ENCODE measurements around the gene ISLR.

The ISLR gene

DNA sequence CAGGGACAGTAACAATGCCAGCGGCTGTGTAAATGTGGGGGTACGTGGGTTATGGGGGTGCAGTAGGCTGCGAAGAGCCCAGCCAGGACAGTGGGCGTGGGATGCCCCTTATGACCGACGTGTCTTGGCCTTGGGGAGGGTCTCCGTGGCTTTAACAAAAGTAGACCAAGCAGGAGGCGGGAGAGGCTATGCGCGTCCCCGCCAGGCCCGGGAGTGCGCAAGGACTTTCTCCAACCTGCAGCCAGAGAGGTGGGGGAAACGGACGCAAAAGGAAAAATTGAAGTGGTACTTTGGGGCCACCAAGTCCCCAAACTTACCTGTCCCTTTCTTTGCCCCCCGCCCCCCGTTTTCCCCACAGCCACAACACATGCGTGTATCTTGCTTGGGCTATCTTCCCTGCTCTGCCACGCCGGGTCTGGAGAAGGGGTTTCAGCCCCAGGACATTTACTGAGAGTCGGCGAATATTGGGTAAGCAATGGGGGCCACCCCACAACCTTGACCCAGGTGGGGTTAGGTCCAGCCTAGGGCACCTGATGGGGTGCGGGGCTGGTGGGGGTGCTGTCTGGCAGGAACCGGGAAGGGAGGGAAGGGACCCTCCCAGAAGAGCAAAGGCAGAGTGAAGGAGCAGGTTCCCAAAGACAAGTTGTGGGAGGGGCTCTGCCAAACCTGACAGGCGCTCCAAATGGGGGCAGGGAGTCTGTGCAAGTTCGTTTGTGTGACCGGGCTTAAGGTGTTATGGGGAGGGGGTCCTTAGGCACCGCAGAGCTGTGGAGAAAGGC is 42.5 kb upstream of the ISLR start:
- Histone ChIP-seq H3K27ac (ENCODE audit: low read depth in 2 of 2, low read length in 2 of 2) (no peak overlapping the region), H3K9ac (ENCODE audit: low read depth in 1 of 2, low read length in 2 of 2) (no peak overlapping the region), H3K9me3 (ENCODE audit: control insufficient read depth in 2 of 2, low read length in 2 of 2) (no peaks in the 10 kb centered on the region), H3K27me3 (ENCODE audit: control insufficient read depth in 2 of 2, insufficient read depth in 2 of 2, low read length in 2 of 2) (peaks cover 56 to 59% of the 10 kb centered on the region in 2 donors), H3K4me3 (ENCODE audit: low read length in 2 of 2) (no peak overlapping the region), H3K4me1 (ENCODE audit: control insufficient read depth in 2 of 2, insufficient read depth in 2 of 2, low read length in 2 of 2) (no peaks in the 10 kb centered on the region), H3K36me3 (ENCODE audit: control insufficient read depth in 2 of 2, insufficient read depth in 2 of 2, low read length in 2 of 2) (no peaks in the 10 kb centered on the region)

DNA sequence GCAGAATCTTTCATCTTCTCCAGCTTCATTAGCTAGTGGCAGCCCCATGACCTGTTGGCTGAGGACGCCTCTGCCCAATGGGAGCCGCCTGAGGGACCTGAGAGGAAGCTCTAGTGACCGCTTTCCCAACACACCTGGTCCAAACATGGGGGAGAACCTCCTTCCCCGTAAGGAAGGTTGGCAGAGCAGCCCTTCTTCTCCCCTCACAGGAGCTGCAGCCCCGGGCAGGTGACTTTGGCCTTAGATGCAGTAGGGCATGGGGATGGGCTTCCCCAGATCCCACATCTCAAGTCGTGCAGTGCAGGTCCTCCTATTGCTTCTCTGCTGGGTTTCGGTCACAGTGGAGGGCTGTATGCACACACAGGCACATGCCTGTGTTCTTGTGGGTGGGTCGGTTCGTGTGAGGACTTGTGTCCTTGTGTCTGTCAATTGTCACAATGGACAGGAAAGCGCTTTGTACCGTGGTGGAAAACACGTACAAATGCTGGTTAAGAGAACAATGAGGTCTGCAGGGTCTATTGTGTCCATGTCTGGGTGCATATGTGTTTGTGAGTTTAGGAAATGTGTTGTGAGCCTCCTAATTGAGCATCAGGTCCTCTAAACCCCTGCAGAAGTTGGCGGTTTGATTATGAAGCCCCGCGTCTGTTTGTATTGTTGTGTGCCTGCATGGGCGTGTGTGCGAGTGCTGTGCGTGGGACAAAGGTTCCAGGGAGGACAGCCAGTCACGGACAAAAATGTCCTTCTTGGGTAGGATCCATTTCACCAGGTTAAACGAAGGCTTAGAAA is 41.7 kb upstream of the ISLR start:
- Histone ChIP-seq H3K36me3 (ENCODE audit: control insufficient read depth in 2 of 2, insufficient read depth in 2 of 2, low read length in 2 of 2) (no peaks in the 10 kb centered on the region), H3K27me3 (ENCODE audit: control insufficient read depth in 2 of 2, insufficient read depth in 2 of 2, low read length in 2 of 2) (peaks cover 59 to 62% of the 10 kb centered on the region in 2 donors), H3K9me3 (ENCODE audit: control insufficient read depth in 2 of 2, low read length in 2 of 2) (no peaks in the 10 kb centered on the region), H3K9ac (ENCODE audit: low read depth in 1 of 2, low read length in 2 of 2) (no peak overlapping the region), H3K4me3 (ENCODE audit: low read length in 2 of 2) (no peak overlapping the region), H3K27ac (ENCODE audit: low read depth in 2 of 2, low read length in 2 of 2) (no peak overlapping the region), H3K4me1 (ENCODE audit: control insufficient read depth in 2 of 2, insufficient read depth in 2 of 2, low read length in 2 of 2) (peaks cover 1 to 3% of the 10 kb centered on the region in 2 donors)

DNA sequence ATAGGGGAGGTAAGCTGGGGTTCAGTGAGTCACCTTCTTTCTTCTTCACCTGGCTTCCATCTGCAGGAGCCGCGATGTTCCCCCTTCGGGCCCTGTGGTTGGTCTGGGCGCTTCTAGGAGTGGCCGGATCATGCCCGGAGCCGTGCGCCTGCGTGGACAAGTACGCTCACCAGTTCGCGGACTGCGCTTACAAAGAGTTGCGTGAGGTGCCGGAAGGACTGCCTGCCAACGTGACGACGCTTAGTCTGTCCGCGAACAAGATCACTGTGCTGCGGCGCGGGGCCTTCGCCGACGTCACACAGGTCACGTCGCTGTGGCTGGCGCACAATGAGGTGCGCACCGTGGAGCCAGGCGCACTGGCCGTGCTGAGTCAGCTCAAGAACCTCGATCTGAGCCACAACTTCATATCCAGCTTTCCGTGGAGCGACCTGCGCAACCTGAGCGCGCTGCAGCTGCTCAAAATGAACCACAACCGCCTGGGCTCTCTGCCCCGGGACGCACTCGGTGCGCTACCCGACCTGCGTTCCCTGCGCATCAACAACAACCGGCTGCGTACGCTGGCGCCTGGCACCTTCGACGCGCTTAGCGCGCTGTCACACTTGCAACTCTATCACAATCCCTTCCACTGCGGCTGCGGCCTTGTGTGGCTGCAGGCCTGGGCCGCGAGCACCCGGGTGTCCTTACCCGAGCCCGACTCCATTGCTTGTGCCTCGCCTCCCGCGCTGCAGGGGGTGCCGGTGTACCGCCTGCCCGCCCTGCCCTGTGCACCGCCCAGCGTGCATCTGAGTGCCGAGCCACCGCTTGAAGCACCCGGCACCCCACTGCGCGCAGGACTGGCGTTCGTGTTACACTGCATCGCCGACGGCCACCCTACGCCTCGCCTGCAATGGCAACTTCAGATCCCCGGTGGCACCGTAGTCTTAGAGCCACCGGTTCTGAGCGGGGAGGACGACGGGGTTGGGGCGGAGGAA is 40.5 kb upstream of the ISLR start:
- H3K4me3 ChIP-seq (ENCODE audit: low read length in 2 of 2) = no peak overlapping the region
- H3K36me3 ChIP-seq (ENCODE audit: control insufficient read depth in 2 of 2, insufficient read depth in 2 of 2, low read length in 2 of 2) = no peaks in the 10 kb centered on the region
- no peak overlapping the region for H3K27ac ChIP-seq (ENCODE audit: low read depth in 2 of 2, low read length in 2 of 2)
- peaks cover 4% of the 10 kb centered on the region in 2 donors for H3K4me1 ChIP-seq (ENCODE audit: control insufficient read depth in 2 of 2, insufficient read depth in 2 of 2, low read length in 2 of 2)
- H3K27me3 ChIP-seq (ENCODE audit: control insufficient read depth in 2 of 2, insufficient read depth in 2 of 2, low read length in 2 of 2) = peaks cover 65 to 71% of the 10 kb centered on the region in 2 donors
- H3K9ac ChIP-seq (ENCODE audit: low read depth in 1 of 2, low read length in 2 of 2) = no peak overlapping the region
- H3K9me3 ChIP-seq (ENCODE audit: control insufficient read depth in 2 of 2, low read length in 2 of 2) = no peaks in the 10 kb centered on the region

DNA sequence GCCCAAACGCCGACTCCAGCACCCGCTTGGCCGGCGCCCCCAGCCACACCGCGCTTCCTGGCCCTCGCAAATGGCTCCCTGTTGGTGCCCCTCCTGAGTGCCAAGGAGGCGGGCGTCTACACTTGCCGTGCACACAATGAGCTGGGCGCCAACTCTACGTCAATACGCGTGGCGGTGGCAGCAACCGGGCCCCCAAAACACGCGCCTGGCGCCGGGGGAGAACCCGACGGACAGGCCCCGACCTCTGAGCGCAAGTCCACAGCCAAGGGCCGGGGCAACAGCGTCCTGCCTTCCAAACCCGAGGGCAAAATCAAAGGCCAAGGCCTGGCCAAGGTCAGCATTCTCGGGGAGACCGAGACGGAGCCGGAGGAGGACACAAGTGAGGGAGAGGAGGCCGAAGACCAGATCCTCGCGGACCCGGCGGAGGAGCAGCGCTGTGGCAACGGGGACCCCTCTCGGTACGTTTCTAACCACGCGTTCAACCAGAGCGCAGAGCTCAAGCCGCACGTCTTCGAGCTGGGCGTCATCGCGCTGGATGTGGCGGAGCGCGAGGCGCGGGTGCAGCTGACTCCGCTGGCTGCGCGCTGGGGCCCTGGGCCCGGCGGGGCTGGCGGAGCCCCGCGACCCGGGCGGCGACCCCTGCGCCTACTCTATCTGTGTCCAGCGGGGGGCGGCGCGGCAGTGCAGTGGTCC is 39.7 kb upstream of the ISLR start:
- H3K27ac ChIP-seq (ENCODE audit: low read depth in 2 of 2, low read length in 2 of 2) = no peak overlapping the region
- H3K9ac ChIP-seq (ENCODE audit: low read depth in 1 of 2, low read length in 2 of 2) = no peak overlapping the region
- H3K27me3 ChIP-seq (ENCODE audit: control insufficient read depth in 2 of 2, insufficient read depth in 2 of 2, low read length in 2 of 2) = peaks cover 60 to 72% of the 10 kb centered on the region in 2 donors
- H3K4me3 ChIP-seq (ENCODE audit: low read length in 2 of 2) = no peak overlapping the region
- no peaks in the 10 kb centered on the region for H3K9me3 ChIP-seq (ENCODE audit: control insufficient read depth in 2 of 2, low read length in 2 of 2)
- H3K36me3 ChIP-seq (ENCODE audit: control insufficient read depth in 2 of 2, insufficient read depth in 2 of 2, low read length in 2 of 2) = no peaks in the 10 kb centered on the region
- peaks cover 4% of the 10 kb centered on the region in 2 donors for H3K4me1 ChIP-seq (ENCODE audit: control insufficient read depth in 2 of 2, insufficient read depth in 2 of 2, low read length in 2 of 2)

DNA sequence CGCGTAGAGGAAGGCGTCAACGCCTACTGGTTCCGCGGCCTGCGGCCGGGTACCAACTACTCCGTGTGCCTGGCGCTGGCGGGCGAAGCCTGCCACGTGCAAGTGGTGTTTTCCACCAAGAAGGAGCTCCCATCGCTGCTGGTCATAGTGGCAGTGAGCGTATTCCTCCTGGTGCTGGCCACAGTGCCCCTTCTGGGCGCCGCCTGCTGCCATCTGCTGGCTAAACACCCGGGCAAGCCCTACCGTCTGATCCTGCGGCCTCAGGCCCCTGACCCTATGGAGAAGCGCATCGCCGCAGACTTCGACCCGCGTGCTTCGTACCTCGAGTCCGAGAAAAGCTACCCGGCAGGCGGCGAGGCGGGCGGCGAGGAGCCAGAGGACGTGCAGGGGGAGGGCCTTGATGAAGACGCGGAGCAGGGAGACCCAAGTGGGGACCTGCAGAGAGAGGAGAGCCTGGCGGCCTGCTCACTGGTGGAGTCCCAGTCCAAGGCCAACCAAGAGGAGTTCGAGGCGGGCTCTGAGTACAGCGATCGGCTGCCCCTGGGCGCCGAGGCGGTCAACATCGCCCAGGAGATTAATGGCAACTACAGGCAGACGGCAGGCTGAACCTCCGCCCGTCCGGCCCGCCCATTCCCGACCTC is 39.0 kb upstream of the ISLR start:
- no peaks in the 10 kb centered on the region for H3K9me3 ChIP-seq (ENCODE audit: control insufficient read depth in 2 of 2, low read length in 2 of 2)
- no peaks in the 10 kb centered on the region for H3K36me3 ChIP-seq (ENCODE audit: control insufficient read depth in 2 of 2, insufficient read depth in 2 of 2, low read length in 2 of 2)
- peaks cover 59 to 68% of the 10 kb centered on the region in 2 donors for H3K27me3 ChIP-seq (ENCODE audit: control insufficient read depth in 2 of 2, insufficient read depth in 2 of 2, low read length in 2 of 2)
- H3K4me3 ChIP-seq (ENCODE audit: low read length in 2 of 2) = no peak overlapping the region
- H3K9ac ChIP-seq (ENCODE audit: low read depth in 1 of 2, low read length in 2 of 2) = no peak overlapping the region
- no peak overlapping the region for H3K27ac ChIP-seq (ENCODE audit: low read depth in 2 of 2, low read length in 2 of 2)
- peaks cover 4% of the 10 kb centered on the region in 2 donors for H3K4me1 ChIP-seq (ENCODE audit: control insufficient read depth in 2 of 2, insufficient read depth in 2 of 2, low read length in 2 of 2)

DNA sequence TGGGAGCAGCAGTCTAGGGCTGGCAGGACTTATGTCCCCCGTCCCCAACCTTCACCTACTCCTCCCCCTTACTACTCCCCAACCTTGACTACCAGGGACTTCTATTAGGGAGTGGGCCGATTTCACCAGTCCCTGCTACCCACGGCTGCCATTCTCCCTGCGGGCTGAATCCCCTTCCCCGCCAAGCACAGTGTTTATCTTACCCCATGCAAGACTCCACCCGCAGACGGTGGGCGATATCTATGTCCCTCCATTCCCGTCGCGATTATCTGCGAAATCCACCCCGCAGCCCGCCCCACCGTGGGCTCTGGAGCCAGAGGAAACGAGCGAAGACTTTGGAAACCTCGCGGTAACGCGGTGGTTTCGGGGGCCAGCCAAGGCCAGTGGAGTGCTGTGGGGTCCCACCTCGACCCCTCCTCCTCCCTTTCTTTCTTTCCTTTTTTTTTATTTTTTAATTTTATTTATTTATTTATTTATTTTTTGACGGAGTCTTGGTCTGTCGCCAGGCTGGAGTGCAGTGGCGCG is 38.4 kb upstream of the ISLR start:
- no peak overlapping the region for H3K27ac ChIP-seq (ENCODE audit: low read depth in 2 of 2, low read length in 2 of 2)
- H3K4me1 ChIP-seq (ENCODE audit: control insufficient read depth in 2 of 2, insufficient read depth in 2 of 2, low read length in 2 of 2) = peaks cover 4% of the 10 kb centered on the region in 2 donors
- H3K36me3 ChIP-seq (ENCODE audit: control insufficient read depth in 2 of 2, insufficient read depth in 2 of 2, low read length in 2 of 2) = no peaks in the 10 kb centered on the region
- no peak overlapping the region for H3K9ac ChIP-seq (ENCODE audit: low read depth in 1 of 2, low read length in 2 of 2)
- H3K27me3 ChIP-seq (ENCODE audit: control insufficient read depth in 2 of 2, insufficient read depth in 2 of 2, low read length in 2 of 2) = peaks cover 55 to 63% of the 10 kb centered on the region in 2 donors
- H3K9me3 ChIP-seq (ENCODE audit: control insufficient read depth in 2 of 2, low read length in 2 of 2) = no peaks in the 10 kb centered on the region
- no peak overlapping the region for H3K4me3 ChIP-seq (ENCODE audit: low read length in 2 of 2)

DNA sequence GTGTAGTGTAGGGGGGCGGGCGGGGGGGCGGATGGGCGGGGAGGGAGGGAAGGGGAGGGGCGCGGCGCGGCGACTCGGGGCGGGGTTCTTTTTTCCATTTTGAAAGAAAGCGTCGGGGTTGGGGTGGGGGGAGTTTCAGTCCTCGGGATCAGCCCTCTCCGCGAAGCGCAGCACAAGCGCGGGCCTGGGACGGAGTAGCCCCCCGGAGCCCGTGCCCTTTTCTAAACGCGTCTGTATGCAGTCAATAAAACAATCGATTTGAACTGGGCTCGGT is 37.0 kb upstream of the ISLR start:
- peaks cover 45 to 53% of the 10 kb centered on the region in 2 donors for H3K27me3 ChIP-seq (ENCODE audit: control insufficient read depth in 2 of 2, insufficient read depth in 2 of 2, low read length in 2 of 2)
- peak overlapping the region in 1 of 2 donors; percentile 20 for H3K9ac ChIP-seq (ENCODE audit: low read depth in 1 of 2, low read length in 2 of 2)
- H3K4me3 ChIP-seq (ENCODE audit: low read length in 2 of 2) = no peak overlapping the region
- no peak overlapping the region for H3K27ac ChIP-seq (ENCODE audit: low read depth in 2 of 2, low read length in 2 of 2)
- H3K9me3 ChIP-seq (ENCODE audit: control insufficient read depth in 2 of 2, low read length in 2 of 2) = no peaks in the 10 kb centered on the region
- H3K36me3 ChIP-seq (ENCODE audit: control insufficient read depth in 2 of 2, insufficient read depth in 2 of 2, low read length in 2 of 2) = no peaks in the 10 kb centered on the region
- H3K4me1 ChIP-seq (ENCODE audit: control insufficient read depth in 2 of 2, insufficient read depth in 2 of 2, low read length in 2 of 2) = peaks cover 4% of the 10 kb centered on the region in 2 donors

DNA sequence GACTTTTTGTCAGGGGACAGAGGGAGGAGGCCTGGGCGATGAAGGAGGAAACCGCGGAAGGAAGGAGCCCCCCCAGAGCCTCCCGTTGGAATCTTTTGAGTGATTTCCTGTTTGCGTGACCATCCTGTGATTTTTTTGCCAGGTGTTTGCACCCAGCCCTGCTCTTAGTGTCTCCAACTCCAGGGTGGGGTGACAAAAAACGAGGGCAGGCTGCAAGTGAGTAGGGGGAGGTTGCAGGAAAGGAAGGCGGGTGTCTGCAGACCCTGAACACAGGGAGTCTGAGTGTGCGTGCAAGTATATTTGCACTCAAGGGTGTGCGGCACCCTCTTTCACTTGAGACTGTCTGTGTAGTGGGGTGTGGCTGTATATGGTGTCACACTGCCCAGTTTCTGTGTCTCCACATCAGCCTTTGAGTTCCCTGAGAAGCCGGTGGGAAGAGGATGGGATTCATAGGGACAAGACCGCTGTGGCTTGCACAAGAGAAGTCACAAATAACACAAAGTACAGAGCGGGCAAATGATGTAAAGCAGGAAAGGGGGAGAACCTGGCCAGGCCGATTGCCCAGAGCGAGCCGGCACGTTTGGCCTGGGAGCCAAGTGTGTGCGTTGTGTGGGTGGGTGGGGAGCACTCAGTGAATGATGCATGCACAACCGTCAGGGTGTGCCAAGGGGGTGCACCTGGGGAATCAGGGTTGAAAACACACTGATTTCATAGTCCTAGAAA is 36.5 kb upstream of the ISLR start:
- H3K9ac ChIP-seq (ENCODE audit: low read depth in 1 of 2, low read length in 2 of 2) = peak overlapping the region in 1 of 2 donors; percentile 20
- peaks cover 41 to 48% of the 10 kb centered on the region in 2 donors for H3K27me3 ChIP-seq (ENCODE audit: control insufficient read depth in 2 of 2, insufficient read depth in 2 of 2, low read length in 2 of 2)
- no peaks in the 10 kb centered on the region for H3K9me3 ChIP-seq (ENCODE audit: control insufficient read depth in 2 of 2, low read length in 2 of 2)
- H3K4me3 ChIP-seq (ENCODE audit: low read length in 2 of 2) = no peak overlapping the region
- no peaks in the 10 kb centered on the region for H3K36me3 ChIP-seq (ENCODE audit: control insufficient read depth in 2 of 2, insufficient read depth in 2 of 2, low read length in 2 of 2)
- no peak overlapping the region for H3K27ac ChIP-seq (ENCODE audit: low read depth in 2 of 2, low read length in 2 of 2)
- peaks cover 4% of the 10 kb centered on the region in 2 donors for H3K4me1 ChIP-seq (ENCODE audit: control insufficient read depth in 2 of 2, insufficient read depth in 2 of 2, low read length in 2 of 2)

DNA sequence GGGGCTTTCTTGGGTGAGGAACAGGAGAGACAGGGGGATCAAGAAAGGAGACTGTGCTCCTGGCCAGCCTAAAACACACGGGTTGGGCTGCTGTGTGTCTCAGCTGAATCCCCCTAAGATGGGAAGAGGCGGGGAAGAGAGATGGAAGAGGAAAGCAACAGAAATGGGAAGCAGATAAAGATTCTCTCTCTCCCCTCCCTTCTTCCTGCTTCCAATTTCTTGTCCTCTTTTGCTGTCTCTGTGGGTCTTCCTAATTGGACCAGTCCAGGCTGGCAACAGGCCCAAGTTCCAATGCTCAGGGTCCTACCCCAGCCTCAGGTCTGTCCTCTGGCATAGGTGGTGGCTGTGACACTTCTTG is 36.0 kb upstream of the ISLR start:
- Histone ChIP-seq H3K9me3 (ENCODE audit: control insufficient read depth in 2 of 2, low read length in 2 of 2) (no peaks in the 10 kb centered on the region), H3K9ac (ENCODE audit: low read depth in 1 of 2, low read length in 2 of 2) (no peak overlapping the region), H3K4me3 (ENCODE audit: low read length in 2 of 2) (no peak overlapping the region), H3K36me3 (ENCODE audit: control insufficient read depth in 2 of 2, insufficient read depth in 2 of 2, low read length in 2 of 2) (no peaks in the 10 kb centered on the region), H3K27me3 (ENCODE audit: control insufficient read depth in 2 of 2, insufficient read depth in 2 of 2, low read length in 2 of 2) (peaks cover 37 to 44% of the 10 kb centered on the region in 2 donors), H3K4me1 (ENCODE audit: control insufficient read depth in 2 of 2, insufficient read depth in 2 of 2, low read length in 2 of 2) (peaks cover 4% of the 10 kb centered on the region in 2 donors), H3K27ac (ENCODE audit: low read depth in 2 of 2, low read length in 2 of 2) (no peak overlapping the region)
